HCT116 (cell line): ENCODE results near the gene LGALS3. TPM values are rescaled to one million over a fixed set of nuclear protein-coding genes. Genes with fewer than 3 reads are reported as not detected.

ENCODE experiments used
- ATAC-seq: fragments of 200-7000 bp; cut with Tn5 transposase; 2 replicates; pipeline ENCODE4 v1.9.1; 2020; ENCODE audit warnings: mild to moderate bottlenecking, moderate library complexity
- BruUV-seq: library from RNA; stranded (reverse); fragments of 400-500 nt; replicated peaks from 2 replicates; lab custom pipeline; 2021; lab: Mats Ljungman, UMichigan
- CTCF ChIA-PET: fragments of 300-600 bp; sonication (Branson Sonifier 250); formaldehyde crosslinking; loops from one replicate; lab custom pipeline; 2021; ENCODE audit warnings: antibody characterized with exemption; lab: Charles Lee
- POLR2A ChIA-PET: fragments of 300-600, 350-600 bp; sonication (Branson Sonifier 250); formaldehyde crosslinking; loops from one replicate; lab custom pipeline; 2021; ENCODE audit warnings: antibody characterized with exemption; lab: Charles Lee
- RAD21 ChIA-PET, 2 experiments: fragments of 300-600 bp; sonication (Branson Sonifier 250); formaldehyde crosslinking; loops; one replicate each; lab custom pipeline; 2023; ENCODE audit warnings: low total read pairs in 2 of 2; ENCODE audit not compliant: uncharacterized antibody in 2 of 2, unreplicated experiment in 2 of 2, low non-redundant PET in 1 of 2; lab: Charles Lee
- DNase-seq: peaks from one replicate; pipeline ENCODE4 v3.0.0-alpha.2; 2010; ENCODE audit warnings: low read depth, low spot score
- H2AFZ ChIP-seq: fragments of 200-600 bp; shearing (Covaris generic), sonication (generic); 2 replicates; pipeline ENCODE4 v1.6.1; 2017; ENCODE audit warnings: low read depth, mixed run types, mixed read lengths, antibody characterized with exemption, low read length; ENCODE audit not compliant: poor library complexity, severe bottlenecking
- H3K27ac ChIP-seq: 2 replicates; pipeline ENCODE4 v1.5.1; 2012; ENCODE audit warnings: low read depth, low read length
- H3K27me3 ChIP-seq: fragments of 200-600 bp; sonication (generic); 2 replicates; pipeline ENCODE4 v1.6.1; 2016; ENCODE audit warnings: mixed run types, low read length, mixed read lengths; ENCODE audit not compliant: insufficient read depth
- H3K36me3 ChIP-seq, 2 experiments: fragments of 200-500 bp in 1 of 2; fragments of 200-600 bp in 1 of 2; sonication (Bioruptor generic) in 1 of 2; sonication (generic) in 1 of 2; 2 replicates each; pipeline versions ENCODE4 v1.5.1 to v1.6.1; 2014 to 2016; ENCODE audit warnings: low read length in 2 of 2, inconsistent platforms in 1 of 2, mixed read lengths in 1 of 2, mixed run types in 1 of 2; ENCODE audit not compliant: insufficient read depth in 2 of 2, control insufficient read depth in 1 of 2
- H3K4me1 ChIP-seq, 2 experiments: fragments of 200-600 bp in 1 of 2; sonication (generic) in 1 of 2; 2 replicates each; pipeline versions ENCODE4 v1.5.1 to v1.6.1; 2012 to 2017; ENCODE audit warnings: low read length in 2 of 2, inconsistent platforms in 1 of 2, mild to moderate bottlenecking in 1 of 2, mixed read lengths in 1 of 2, mixed run types in 1 of 2, moderate library complexity in 1 of 2; ENCODE audit not compliant: insufficient read depth in 2 of 2, control insufficient read depth in 1 of 2
- H3K4me2 ChIP-seq: fragments of 200-600 bp; sonication (generic); 2 replicates; pipeline ENCODE4 v1.6.1; 2017; ENCODE audit warnings: mixed run types, low read length, mixed read lengths
- H3K4me3 ChIP-seq, 2 experiments: fragments of 200-600 bp in 1 of 2; sonication (generic) in 1 of 2; replicated peaks in 1 of 2; 2 replicates each; pipeline ENCODE4 v1.5.1; 2011 to 2016; ENCODE audit warnings: low read length in 2 of 2, control low read depth in 1 of 2, low read depth in 1 of 2, mild to moderate bottlenecking in 1 of 2, mixed read lengths in 1 of 2, mixed run types in 1 of 2
- H3K79me2 ChIP-seq: fragments of 200-600 bp; sonication (generic); 2 replicates; pipeline ENCODE4 v1.6.1; 2017; ENCODE audit warnings: mild to moderate bottlenecking, mixed run types, low read length, moderate library complexity, mixed read lengths; ENCODE audit not compliant: insufficient read depth
- H3K9ac ChIP-seq: fragments of 200-600 bp; sonication (generic); 2 replicates; pipeline ENCODE4 v1.6.1; 2016; ENCODE audit warnings: low read length, mixed read lengths
- H3K9me2 ChIP-seq: fragments of 200-600 bp; sonication (generic), shearing (Covaris generic); 2 replicates; pipeline ENCODE4 v1.6.1; 2017; ENCODE audit warnings: mixed run types, mild to moderate bottlenecking, moderate library complexity; ENCODE audit not compliant: insufficient read depth
- H3K9me3 ChIP-seq, 2 experiments: fragments of 200-500 bp in 1 of 2; fragments of 200-600 bp in 1 of 2; sonication (Bioruptor generic) in 1 of 2; sonication (generic) in 1 of 2; 2 replicates each; pipeline ENCODE4 v1.6.1; 2014 to 2017; ENCODE audit warnings: low read length in 2 of 2, mixed read lengths in 2 of 2, inconsistent platforms in 1 of 2, low read depth in 1 of 2, mild to moderate bottlenecking in 1 of 2, mixed run types in 1 of 2, moderate library complexity in 1 of 2; ENCODE audit not compliant: control insufficient read depth in 1 of 2, insufficient read depth in 1 of 2
- H4K20me1 ChIP-seq: fragments of 200-600 bp; sonication (generic), shearing (Covaris generic); 2 replicates; pipeline ENCODE4 v1.6.1; 2017; ENCODE audit warnings: mixed run types, mild to moderate bottlenecking, moderate library complexity; ENCODE audit not compliant: insufficient read depth
- EZH2 ChIP-seq: fragments of 200-600 bp; sonication (generic); IDR thresholded peaks from 2 replicates; pipeline ENCODE4 v1.6.1; 2017; ENCODE audit warnings: antibody characterized with exemption, mixed run types
- POLR2AphosphoS5 ChIP-seq: IDR thresholded peaks from 2 replicates; pipeline ENCODE4 v1.6.1; 2011; ENCODE audit warnings: mild to moderate bottlenecking, low read depth, low read length, moderate library complexity
- TCF7L2 ChIP-seq: IDR thresholded peaks from 2 replicates; pipeline ENCODE4 v1.7.0; 2011; ENCODE audit warnings: borderline replicate concordance, inconsistent platforms; ENCODE audit not compliant: insufficient read depth, insufficient read length; ENCODE audit errors: extremely low read depth
- ZNF274 ChIP-seq: fragments of 200-500 bp; sonication (Bioruptor generic); IDR thresholded peaks from 2 replicates; pipeline ENCODE4 v1.6.1; 2014; ENCODE audit warnings: mild to moderate bottlenecking, low read depth, low read length, inconsistent platforms
- intact Hi-C: fragments of 100-400 bp; cut with micrococcal nuclease; formaldehyde crosslinking; loops from 2 replicates; pipeline ENCODE4 v1.10.0; 2022
- total RNA-seq: library from RNA; stranded (reverse); gene quantifications from one replicate; pipeline ENCODE4 v1.2.1, GENCODE V29; 2021; ENCODE audit not compliant: unreplicated experiment
- TF ChIP-seq, protein P1 (sequence below): IDR thresholded peaks from 2 replicates; pipeline ENCODE4 v1.6.1; 2012
- TF ChIP-seq, protein P2 (sequence below): IDR thresholded peaks from 2 replicates; pipeline ENCODE4 v1.6.1; 2011; ENCODE audit warnings: mild to moderate bottlenecking, low read length, moderate library complexity; ENCODE audit not compliant: insufficient replicate concordance; ENCODE audit errors: extremely low read depth
- TF ChIP-seq, protein P3 (sequence below): IDR thresholded peaks from 2 replicates; pipeline ENCODE4 v1.6.1; 2012; ENCODE audit warnings: low read depth

LGALS3 gene
- total RNA-seq, 1 experiment from 2014 or later = 86.1 TPM

DNA sequence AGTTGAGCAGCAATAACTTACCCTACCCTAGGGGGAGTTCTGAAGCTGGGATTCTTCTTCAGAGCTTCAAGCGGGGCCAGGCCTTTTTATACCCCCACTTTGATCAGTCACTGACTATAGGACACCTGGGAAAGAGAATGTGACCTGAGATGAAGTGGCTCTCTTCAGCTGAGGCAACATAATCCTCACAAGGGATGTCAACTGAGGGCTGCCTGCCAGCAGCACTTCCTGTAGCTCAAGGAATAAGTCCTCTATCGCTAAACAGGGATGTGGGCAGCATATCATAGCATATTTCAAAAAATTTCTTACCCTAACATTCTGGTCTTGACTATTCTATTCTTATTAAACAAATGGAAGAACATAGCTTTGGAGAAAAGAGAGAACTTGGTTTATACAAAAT is 17.4 kb downstream of the LGALS3 start:
- RAD21 ChIA-PET = no interaction called here
- TF ChIP-seq, protein P1, sequence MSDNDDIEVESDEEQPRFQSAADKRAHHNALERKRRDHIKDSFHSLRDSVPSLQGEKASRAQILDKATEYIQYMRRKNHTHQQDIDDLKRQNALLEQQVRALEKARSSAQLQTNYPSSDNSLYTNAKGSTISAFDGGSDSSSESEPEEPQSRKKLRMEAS = no peak
- TF ChIP-seq POLR2AphosphoS5 = no peak
- TF ChIP-seq, protein P2, sequence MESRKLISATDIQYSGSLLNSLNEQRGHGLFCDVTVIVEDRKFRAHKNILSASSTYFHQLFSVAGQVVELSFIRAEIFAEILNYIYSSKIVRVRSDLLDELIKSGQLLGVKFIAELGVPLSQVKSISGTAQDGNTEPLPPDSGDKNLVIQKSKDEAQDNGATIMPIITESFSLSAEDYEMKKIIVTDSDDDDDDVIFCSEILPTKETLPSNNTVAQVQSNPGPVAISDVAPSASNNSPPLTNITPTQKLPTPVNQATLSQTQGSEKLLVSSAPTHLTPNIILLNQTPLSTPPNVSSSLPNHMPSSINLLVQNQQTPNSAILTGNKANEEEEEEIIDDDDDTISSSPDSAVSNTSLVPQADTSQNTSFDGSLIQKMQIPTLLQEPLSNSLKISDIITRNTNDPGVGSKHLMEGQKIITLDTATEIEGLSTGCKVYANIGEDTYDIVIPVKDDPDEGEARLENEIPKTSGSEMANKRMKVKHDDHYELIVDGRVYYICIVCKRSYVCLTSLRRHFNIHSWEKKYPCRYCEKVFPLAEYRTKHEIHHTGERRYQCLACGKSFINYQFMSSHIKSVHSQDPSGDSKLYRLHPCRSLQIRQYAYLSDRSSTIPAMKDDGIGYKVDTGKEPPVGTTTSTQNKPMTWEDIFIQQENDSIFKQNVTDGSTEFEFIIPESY = no peak
- no peak for TF ChIP-seq ZNF274
- TF ChIP-seq EZH2 = no peak
- TF ChIP-seq, protein P3, sequence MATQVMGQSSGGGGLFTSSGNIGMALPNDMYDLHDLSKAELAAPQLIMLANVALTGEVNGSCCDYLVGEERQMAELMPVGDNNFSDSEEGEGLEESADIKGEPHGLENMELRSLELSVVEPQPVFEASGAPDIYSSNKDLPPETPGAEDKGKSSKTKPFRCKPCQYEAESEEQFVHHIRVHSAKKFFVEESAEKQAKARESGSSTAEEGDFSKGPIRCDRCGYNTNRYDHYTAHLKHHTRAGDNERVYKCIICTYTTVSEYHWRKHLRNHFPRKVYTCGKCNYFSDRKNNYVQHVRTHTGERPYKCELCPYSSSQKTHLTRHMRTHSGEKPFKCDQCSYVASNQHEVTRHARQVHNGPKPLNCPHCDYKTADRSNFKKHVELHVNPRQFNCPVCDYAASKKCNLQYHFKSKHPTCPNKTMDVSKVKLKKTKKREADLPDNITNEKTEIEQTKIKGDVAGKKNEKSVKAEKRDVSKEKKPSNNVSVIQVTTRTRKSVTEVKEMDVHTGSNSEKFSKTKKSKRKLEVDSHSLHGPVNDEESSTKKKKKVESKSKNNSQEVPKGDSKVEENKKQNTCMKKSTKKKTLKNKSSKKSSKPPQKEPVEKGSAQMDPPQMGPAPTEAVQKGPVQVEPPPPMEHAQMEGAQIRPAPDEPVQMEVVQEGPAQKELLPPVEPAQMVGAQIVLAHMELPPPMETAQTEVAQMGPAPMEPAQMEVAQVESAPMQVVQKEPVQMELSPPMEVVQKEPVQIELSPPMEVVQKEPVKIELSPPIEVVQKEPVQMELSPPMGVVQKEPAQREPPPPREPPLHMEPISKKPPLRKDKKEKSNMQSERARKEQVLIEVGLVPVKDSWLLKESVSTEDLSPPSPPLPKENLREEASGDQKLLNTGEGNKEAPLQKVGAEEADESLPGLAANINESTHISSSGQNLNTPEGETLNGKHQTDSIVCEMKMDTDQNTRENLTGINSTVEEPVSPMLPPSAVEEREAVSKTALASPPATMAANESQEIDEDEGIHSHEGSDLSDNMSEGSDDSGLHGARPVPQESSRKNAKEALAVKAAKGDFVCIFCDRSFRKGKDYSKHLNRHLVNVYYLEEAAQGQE = no peak
- TF ChIP-seq TCF7L2 = no peak
- TF ChIP-seq, all 23 proteins: peak for 0
- Histone ChIP-seq H3K79me2 (no peaks in the 10 kb centered on the region), H3K27me3 (no peaks in the 10 kb centered on the region), H3K36me3 (peaks cover 31 to 49% of the 10 kb centered on the region in 2 experiments), H2AFZ (no peak overlapping the region), H3K4me3 (no peak overlapping the region), H3K4me1 (no peaks in the 10 kb centered on the region), H3K4me2 (no peak overlapping the region), H3K9ac (no peak overlapping the region), H3K9me3 (no peaks in the 10 kb centered on the region), H3K9me2 (no peaks in the 10 kb centered on the region), H4K20me1 (no peaks in the 10 kb centered on the region), H3K27ac (no peak overlapping the region)
- ATAC-seq (no peak; the same call in 1 of the 2 replicates), DNase-seq (no peak)
- ChIA-PET CTCF (interaction anchor here (0.9 kb wide), 1 partner anchor 17 kb away, joined by 3 read pairs; no protein-coding TSS in a partner anchor), POLR2A (no interaction called here)
- BruUV-seq = no TSS peak
- intact Hi-C loops = loop anchor here (5.0 kb wide), 1 partner anchor 59 kb away; no protein-coding TSS in a partner anchor
